Islet of Langerhans (tissue), 1 donor: ENCODE data around the gene MACF1.

Source experiments
- FAIRE-seq: peaks from one replicate; lab custom pipeline; 2011; peaks lifted over from hg19 to GRCh38; lab: Jason Lieb, UNC

Gene MACF1

GRCh38 chr1:39396671-39397070 is 192.2 kb downstream of the MACF1 start:
- no peak for FAIRE-seq

DNA sequence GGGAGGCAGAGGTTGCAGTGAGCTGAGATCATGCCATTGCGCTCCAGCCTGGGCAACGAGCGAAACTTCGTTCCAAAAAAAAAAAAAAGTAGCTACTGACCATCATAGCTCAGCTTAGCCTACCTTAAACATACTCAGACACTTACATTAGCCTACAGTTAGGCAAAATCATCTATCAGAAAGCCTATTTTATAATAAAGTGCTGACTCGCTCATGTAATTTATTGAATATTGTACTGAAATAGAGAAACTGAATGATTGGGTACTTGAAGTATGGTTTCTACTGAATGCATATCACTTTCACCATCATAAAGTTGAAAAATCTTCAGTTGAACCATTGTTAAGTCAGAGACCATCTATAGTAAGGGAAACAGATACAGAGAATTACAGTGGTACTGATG is 193.0 kb downstream of the MACF1 start:
- no peak for FAIRE-seq

DNA sequence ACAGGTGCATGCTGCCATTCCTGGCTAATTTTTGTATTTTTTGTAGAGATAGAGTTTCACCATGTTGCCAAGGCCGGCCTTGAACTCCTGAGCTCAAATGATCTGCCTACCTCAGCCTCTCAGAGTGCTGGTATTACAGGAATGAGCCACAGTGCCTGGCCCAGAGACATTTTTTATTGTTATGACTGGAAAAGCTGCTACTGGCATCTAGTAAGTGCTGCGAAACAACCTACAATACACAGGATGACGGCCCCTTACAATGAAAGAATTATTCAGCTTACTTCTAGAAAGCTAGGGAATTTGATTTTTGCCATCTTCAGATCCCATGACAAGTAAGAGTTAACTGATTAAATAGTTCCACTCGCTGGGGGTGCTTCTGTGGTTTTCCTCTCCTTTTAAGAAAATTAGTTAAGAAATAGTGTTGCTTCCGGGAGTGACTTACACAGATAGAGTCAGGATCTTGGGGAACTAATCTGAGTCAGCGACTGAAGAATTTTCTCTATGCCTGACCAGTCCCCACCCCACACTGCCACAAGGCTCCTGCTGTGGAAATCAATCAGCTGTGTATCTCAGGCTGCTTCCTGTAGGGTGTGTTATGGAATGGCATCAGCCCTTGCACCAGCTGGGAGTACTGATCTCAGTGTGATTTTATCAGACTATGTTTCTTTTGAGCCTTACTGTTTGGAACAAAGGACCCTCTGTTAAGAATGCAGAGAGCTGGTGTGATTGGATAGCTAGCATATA is 194.0 kb downstream of the MACF1 start:
- FAIRE-seq: no peak

GRCh38 chr1:39401106-39401505 is 196.6 kb downstream of the MACF1 start:
- peak; percentile 99 for FAIRE-seq

GRCh38 chr1:39404876-39405275 is 200.4 kb downstream of the MACF1 start:
- FAIRE-seq: no peak

GRCh38 chr1:39405358-39405757 is 200.9 kb downstream of the MACF1 start:
- no peak for FAIRE-seq

- no peak for FAIRE-seq
These were observed 202.3 kb downstream of the MACF1 start for GRCh38 chr1:39406533-39407450.

DNA sequence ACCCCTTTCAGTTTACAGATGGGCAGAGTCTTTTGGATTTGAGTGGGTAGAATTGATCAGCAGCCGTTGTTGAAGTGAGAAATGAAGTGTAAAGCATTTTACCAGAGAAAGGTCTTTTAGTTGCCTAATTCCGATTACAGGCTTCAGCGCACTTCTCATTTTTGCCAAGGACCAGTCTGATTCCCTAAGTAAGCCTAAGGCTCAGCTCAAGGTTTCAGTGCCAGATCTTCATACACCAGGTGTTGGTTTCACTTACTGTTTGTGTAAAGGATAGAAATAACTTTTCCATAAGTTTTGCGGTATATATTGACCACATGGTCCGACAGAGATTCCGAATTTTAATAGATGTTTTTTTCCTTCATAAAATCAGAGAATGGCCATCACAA is 203.0 kb downstream of the MACF1 start:
- FAIRE-seq: no peak

DNA sequence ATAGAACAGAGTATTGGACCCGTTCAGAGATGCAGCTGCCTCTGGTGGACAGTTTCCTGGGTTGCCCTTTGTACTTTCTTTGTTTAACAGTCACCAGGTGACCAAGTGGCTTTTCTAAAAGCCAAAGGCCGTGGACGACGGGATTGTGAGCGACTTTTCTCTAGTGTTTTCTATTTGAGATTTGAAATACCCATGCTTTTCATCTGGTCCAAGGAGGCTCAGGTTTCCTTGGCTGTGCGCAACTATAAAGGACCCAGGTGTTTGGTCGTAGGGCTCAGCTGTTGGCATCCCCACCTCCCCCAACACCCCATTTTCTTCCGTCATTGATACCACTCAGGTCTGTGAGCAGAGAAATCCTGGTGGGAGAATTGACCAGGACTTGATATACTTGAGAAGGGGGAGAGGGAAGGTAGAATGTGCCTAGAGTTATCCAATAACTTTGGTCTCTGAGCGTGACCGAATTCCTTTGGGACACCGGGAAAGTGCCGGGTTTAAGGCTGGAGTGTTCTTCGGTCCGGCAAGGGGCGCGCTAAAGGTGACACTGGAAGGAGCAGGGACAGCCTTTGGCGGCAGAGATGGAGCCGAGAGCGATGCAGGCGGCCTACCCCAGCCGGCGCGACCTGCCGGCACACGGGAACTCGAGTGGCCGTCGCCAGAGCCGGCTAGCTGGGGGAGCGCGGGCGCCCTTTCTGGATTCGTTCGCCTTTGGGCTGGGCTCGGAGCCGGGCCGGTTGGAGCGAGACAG is 203.6 kb downstream of the MACF1 start:
- peak; percentile 36 for FAIRE-seq

- FAIRE-seq: no peak
These were observed 204.2 kb downstream of the MACF1 start for GRCh38 chr1:39408641-39409054.

- FAIRE-seq: no peak
These were observed 204.7 kb downstream of the MACF1 start for GRCh38 chr1:39409055-39409816.

GRCh38 chr1:39410915-39411436 is 206.5 kb downstream of the MACF1 start:
- no peak for FAIRE-seq

DNA sequence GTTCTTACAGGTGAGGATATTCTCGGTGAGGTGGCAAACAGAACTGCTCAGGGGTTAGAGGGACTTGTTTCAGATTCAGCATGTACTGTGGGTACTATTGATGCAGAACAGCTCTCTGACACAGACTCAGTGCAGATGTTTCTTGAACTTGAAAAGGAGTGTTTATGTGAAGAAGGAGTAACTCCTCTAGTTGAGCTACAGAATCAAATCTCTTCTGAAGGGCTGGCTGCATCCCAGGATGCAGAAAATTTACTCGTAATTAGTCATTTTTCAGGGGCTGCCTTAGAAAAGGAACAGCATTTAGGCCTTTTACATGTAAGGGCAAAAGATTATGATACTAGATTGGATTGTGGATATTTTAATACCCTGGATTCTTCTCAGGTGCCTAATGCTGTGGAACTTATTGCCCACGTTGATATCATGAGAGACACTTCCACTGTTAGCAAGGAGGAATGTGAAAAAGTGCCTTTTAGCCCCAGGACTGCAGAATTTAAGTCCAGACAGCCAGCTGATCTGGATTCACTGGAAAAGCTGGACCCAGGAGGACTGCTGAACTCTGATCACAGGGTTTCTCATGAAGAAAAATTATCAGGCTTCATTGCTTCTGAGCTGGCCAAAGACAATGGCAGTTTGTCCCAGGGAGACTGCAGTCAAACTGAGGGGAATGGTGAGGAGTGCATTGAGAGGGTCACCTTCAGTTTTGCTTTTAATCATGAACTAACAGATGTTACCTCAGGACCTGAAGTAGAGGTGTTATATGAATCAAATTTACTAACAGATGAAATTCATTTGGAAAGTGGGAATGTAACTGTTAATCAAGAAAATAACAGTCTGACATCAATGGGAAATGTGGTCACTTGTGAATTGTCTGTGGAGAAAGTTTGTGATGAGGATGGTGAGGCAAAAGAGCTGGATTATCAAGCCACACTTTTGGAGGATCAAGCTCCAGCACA is 207.3 kb downstream of the MACF1 start:
- FAIRE-seq: no peak

GRCh38 chr1:39412892-39413291 is 208.4 kb downstream of the MACF1 start:
- FAIRE-seq: no peak

DNA sequence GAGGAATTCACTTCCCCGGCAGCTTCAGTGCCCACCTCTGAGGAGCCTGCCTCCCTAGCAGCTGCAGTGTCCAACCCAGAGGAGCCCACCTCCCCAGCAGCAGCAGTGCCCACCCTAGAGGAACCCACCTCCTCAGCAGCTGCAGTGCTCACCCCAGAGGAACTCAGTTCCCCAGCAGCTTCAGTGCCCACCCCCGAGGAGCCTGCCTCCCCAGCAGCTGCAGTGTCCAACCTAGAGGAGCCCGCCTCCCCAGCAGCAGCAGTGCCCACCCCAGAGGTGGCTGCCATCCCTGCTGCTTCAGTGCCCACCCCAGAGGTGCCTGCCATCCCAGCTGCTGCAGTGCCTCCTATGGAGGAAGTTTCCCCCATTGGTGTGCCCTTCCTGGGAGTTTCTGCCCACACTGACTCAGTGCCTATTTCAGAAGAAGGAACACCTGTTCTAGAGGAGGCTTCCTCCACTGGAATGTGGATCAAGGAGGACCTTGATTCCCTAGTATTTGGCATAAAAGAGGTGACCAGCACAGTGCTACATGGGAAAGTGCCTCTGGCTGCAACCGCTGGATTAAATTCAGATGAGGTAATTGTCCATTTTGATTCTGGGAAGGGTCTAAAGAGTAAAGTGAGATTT is 209.5 kb downstream of the MACF1 start:
- FAIRE-seq: no peak

GRCh38 chr1:39415553-39415952 is 211.1 kb downstream of the MACF1 start:
- FAIRE-seq: no peak

DNA sequence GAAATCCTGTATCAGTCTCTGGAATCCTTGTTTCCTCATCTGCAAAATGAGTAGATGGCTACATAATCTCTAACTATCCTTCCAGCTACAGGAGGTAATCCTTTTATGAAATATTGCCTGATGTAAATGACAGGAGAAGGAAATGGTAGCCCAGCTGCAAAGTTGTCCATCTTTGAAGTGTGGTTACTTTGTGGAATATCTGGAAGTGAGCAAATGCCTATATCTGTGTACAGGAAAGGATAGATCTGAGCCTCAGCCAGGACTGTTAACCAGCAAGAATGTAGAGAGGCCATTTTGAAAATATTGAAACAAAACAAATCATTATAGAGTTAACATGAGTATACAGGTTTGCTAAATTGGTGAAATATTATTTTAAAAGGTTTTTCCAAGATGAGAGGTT is 212.1 kb downstream of the MACF1 start:
- no peak for FAIRE-seq

DNA sequence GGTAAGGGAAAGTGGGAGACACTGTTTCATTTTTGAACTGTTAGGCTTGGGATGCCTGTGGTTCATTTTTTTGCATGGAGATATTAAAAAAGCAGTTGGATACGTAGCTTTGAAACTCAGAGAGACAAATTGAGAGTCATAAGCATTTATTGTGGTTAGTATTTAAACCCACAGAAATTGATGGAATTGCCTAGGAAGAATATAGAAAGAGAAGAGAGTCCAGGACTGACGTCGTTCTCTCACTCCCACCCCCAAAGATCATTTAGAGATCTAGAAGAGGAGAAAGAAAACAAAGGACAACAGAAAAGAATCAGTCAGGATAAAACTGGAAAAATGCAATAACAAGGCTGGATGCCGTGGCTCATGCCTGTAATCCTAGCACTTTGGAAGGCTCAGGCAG is 213.7 kb downstream of the MACF1 start:
- FAIRE-seq: no peak

GRCh38 chr1:39420493-39420892 is 216.0 kb downstream of the MACF1 start:
- FAIRE-seq: no peak

GRCh38 chr1:39422614-39423013 is 218.1 kb downstream of the MACF1 start:
- FAIRE-seq: no peak
